Measurements from ENCODE around the gene FERMT1. TPM values are rescaled to one million over a fixed set of nuclear protein-coding genes. Genes with fewer than 3 reads are reported as not detected.
"Not testable (repeated sequence)": the region's sequence is repeated elsewhere in the genome, so short reads cannot be mapped to it uniquely, and the experiment has no call there.

FERMT1 gene
- total RNA-seq, 3 donors from 2014 or later, result 17.4 to 102 (median 54.1) TPM

DNA sequence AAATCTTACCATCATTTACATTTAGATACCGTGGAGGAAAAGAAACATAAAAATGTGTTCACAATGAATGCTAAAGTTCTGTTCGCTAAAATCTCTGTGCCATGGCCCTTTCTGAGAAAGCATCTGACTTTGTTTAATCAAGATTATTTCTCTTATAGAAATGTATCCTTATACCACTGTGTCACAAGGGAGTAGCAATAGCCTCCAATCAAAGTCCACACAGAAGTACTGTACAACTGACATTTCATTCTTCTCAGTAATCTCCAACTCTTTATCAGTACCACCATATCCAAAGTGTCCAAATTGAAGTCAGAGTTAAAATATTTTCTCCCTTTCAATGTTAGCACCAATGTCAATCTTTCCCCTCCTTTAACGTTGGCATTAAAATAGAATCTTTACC is 6.1 kb downstream of the FERMT1 start:
- intact Hi-C loops (cut with DNase I, micrococcal nuclease), result no loop called here
- TF ChIP-seq, protein P1, sequence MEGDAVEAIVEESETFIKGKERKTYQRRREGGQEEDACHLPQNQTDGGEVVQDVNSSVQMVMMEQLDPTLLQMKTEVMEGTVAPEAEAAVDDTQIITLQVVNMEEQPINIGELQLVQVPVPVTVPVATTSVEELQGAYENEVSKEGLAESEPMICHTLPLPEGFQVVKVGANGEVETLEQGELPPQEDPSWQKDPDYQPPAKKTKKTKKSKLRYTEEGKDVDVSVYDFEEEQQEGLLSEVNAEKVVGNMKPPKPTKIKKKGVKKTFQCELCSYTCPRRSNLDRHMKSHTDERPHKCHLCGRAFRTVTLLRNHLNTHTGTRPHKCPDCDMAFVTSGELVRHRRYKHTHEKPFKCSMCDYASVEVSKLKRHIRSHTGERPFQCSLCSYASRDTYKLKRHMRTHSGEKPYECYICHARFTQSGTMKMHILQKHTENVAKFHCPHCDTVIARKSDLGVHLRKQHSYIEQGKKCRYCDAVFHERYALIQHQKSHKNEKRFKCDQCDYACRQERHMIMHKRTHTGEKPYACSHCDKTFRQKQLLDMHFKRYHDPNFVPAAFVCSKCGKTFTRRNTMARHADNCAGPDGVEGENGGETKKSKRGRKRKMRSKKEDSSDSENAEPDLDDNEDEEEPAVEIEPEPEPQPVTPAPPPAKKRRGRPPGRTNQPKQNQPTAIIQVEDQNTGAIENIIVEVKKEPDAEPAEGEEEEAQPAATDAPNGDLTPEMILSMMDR (IDR thresholded peaks at IDR 0.05), result no peak
- DNase-seq (no peak), ATAC-seq (peak; percentile 52)
- Histone ChIP-seq H3K4me1 (ENCODE audit: low read depth) (peaks cover 4% of the 10 kb centered on the region), H3K36me3 (ENCODE audit: low read depth) (no peaks in the 10 kb centered on the region), H3K9me3 (no peaks in the 10 kb centered on the region), H3K4me3 (no peak overlapping the region)

GRCh38 chr20:6115221-6115895 is 7.5 kb downstream of the FERMT1 start:
- no peaks in the 10 kb centered on the region for H3K9me3 ChIP-seq
- DNase-seq (no peak), ATAC-seq (no peak)
- intact Hi-C loops (cut with DNase I, micrococcal nuclease), result no loop called here
- TF ChIP-seq, protein P1 (IDR thresholded peaks at IDR 0.05), result no peak
- peaks cover 2% of the 10 kb centered on the region for H3K4me1 ChIP-seq (ENCODE audit: low read depth)
- peaks cover 5% of the 10 kb centered on the region for H3K36me3 ChIP-seq (ENCODE audit: low read depth)
- H3K4me3 ChIP-seq, result no peak overlapping the region

DNA sequence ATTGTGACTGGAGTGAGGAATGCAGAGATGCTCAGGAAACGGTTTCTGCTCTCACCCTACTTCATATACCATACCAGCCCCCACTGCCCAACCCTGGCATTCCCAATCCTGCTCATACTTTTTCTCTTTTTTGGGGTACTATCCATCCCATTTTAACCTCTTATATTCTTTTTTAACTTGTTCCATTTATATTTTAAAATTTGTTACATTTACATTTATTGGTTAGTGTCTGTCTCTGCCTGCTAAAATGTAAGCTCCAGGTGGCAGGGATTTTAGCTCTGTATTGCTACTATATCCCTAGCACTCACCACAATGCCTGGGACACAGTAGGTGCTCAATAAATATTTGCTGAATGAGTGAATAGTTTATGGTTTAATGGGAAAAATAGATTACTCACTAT is 8.1 kb downstream of the FERMT1 start:
- H3K9me3 ChIP-seq, result no peaks in the 10 kb centered on the region
- TF ChIP-seq, protein P1 (IDR thresholded peaks at IDR 0.05), result no peak
- ATAC-seq (no peak), DNase-seq (no peak)
- intact Hi-C loops (cut with DNase I, micrococcal nuclease), result no loop called here
- peaks cover 5% of the 10 kb centered on the region for H3K36me3 ChIP-seq (ENCODE audit: low read depth)
- no peaks in the 10 kb centered on the region for H3K4me1 ChIP-seq (ENCODE audit: low read depth)
- H3K4me3 ChIP-seq, result no peak overlapping the region

DNA sequence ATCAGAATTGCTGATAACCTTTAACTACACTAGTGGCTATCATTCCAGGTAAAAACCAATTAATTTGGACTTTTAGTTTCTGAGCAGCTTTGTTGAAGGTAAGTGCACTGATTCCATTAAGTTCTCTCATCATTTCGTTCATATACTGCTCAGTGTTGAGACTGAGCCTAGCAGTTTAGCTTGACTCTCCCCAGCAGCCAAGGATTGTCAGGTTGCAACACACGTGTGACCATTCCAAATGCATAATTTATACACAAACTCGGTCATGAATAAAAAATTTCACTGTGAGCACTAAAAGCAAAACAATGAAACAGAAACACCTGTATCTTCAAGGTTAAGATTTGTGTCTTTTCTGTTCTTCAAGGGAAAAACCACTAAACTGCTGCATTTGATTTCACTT is 8.9 kb downstream of the FERMT1 start:
- TF ChIP-seq, protein P1 (IDR thresholded peaks at IDR 0.05), result no peak
- intact Hi-C loops (cut with DNase I, micrococcal nuclease), result no loop called here
- peaks cover 5% of the 10 kb centered on the region for H3K36me3 ChIP-seq (ENCODE audit: low read depth)
- H3K4me3 ChIP-seq, result no peak overlapping the region
- H3K4me1 ChIP-seq (ENCODE audit: low read depth), result no peaks in the 10 kb centered on the region
- ATAC-seq, result no peak
- no peak for DNase-seq
- no peaks in the 10 kb centered on the region for H3K9me3 ChIP-seq

- H3K4me1 ChIP-seq (ENCODE audit: low read depth); H3K4me3 ChIP-seq; intact Hi-C loops (cut with DNase I, micrococcal nuclease); DNase-seq; H3K9me3 ChIP-seq; H3K36me3 ChIP-seq (ENCODE audit: low read depth); ATAC-seq: not testable (repeated sequence)
Observed at GRCh38 chr20:6112965-6113364, 9.9 kb downstream of the FERMT1 start.

DNA sequence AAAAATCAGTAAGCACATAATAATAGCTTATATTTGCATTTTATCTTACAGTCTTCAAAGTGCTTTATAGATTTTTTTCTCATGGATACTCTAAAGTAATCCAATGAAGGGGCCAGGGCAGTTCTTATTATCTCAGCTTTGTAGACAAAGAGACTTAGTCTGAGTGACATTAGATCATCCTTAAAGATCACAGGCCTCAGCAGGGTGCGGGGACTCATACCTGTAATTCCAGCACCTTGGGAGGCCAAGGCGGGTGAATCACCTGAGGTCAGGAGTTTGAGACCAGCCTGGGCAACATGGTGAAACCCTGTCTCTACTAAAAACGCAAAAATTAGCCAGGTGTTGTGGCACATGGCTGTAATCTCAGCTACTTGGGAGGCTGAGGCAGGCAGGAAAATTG is 14.5 kb downstream of the FERMT1 start:
- Histone ChIP-seq H3K9me3 (no peaks in the 10 kb centered on the region), H3K4me1 (ENCODE audit: low read depth) (peaks cover 9% of the 10 kb centered on the region), H3K4me3 (no peak overlapping the region), H3K36me3 (ENCODE audit: low read depth) (peaks cover 5% of the 10 kb centered on the region)
- TF ChIP-seq, protein P1 (IDR thresholded peaks at IDR 0.05), result no peak
- DNase-seq (no peak), ATAC-seq (no peak)
- intact Hi-C loops (cut with DNase I, micrococcal nuclease), result no loop called here
